Trophoblast cell (in vitro differentiated cells and primary cell): ENCODE results near the gene DIS3L2.

Source experiments
- DNase-seq, 2 donors: peaks; one replicate each; pipeline ENCODE4 v3.0.0-alpha.2; 2016
- H2AFZ ChIP-seq: 2 replicates; pipeline ENCODE4 v1.6.1; 2013; ENCODE audit warnings: low read length, moderate library complexity, mild to moderate bottlenecking; ENCODE audit not compliant: insufficient read depth, poor library complexity
- H2AK5ac ChIP-seq: 2 replicates; pipeline ENCODE4 v1.6.1; 2013; ENCODE audit warnings: mild to moderate bottlenecking, low read length
- H2BK120ac ChIP-seq: 2 replicates; pipeline ENCODE4 v1.6.1; 2013; ENCODE audit warnings: low read length, mild to moderate bottlenecking, moderate library complexity; ENCODE audit not compliant: insufficient read depth, poor library complexity
- H2BK12ac ChIP-seq: 2 replicates; pipeline ENCODE4 v1.6.1; 2013; ENCODE audit warnings: mild to moderate bottlenecking, low read length, moderate library complexity
- H2BK5ac ChIP-seq: 2 replicates; pipeline ENCODE4 v1.6.1; 2013; ENCODE audit warnings: low read length, low read depth, moderate library complexity, mild to moderate bottlenecking; ENCODE audit not compliant: poor library complexity
- H3K14ac ChIP-seq: 2 replicates; pipeline ENCODE4 v1.6.1; 2013; ENCODE audit warnings: mild to moderate bottlenecking, low read length
- H3K18ac ChIP-seq: 2 replicates; pipeline ENCODE4 v1.6.1; 2013; ENCODE audit warnings: mild to moderate bottlenecking, low read length
- H3K23ac ChIP-seq: 2 replicates; pipeline ENCODE4 v1.6.1; 2013; ENCODE audit warnings: low read length
- H3K27ac ChIP-seq: 2 replicates; pipeline ENCODE4 v1.5.1; 2013; ENCODE audit warnings: low read depth, mild to moderate bottlenecking, inconsistent platforms, low read length, moderate library complexity
- H3K27me3 ChIP-seq: 2 replicates; pipeline ENCODE4 v1.6.1; 2013; ENCODE audit warnings: inconsistent platforms, mild to moderate bottlenecking, low read length, moderate library complexity; ENCODE audit not compliant: insufficient read depth
- H3K36me3 ChIP-seq, 2 experiments: 1 replicate in 1 of 2; 2 replicates in 1 of 2; pipeline ENCODE4 v1.6.1; 2013; ENCODE audit warnings: low read length in 2 of 2, mild to moderate bottlenecking in 2 of 2, moderate library complexity in 1 of 2; ENCODE audit not compliant: insufficient read depth in 2 of 2, control insufficient read depth in 1 of 2
- H3K4ac ChIP-seq: 2 replicates; pipeline ENCODE4 v1.6.1; 2013; ENCODE audit warnings: low read depth, mild to moderate bottlenecking, low read length, moderate library complexity
- H3K4me1 ChIP-seq, 2 experiments: 1 replicate in 1 of 2; 2 replicates in 1 of 2; pipeline ENCODE4 v1.6.1; 2013; ENCODE audit warnings: low read length in 2 of 2, mild to moderate bottlenecking in 2 of 2, moderate library complexity in 1 of 2; ENCODE audit not compliant: insufficient read depth in 2 of 2, control insufficient read depth in 1 of 2
- H3K4me2 ChIP-seq: 2 replicates; pipeline ENCODE4 v1.6.1; 2013; ENCODE audit warnings: inconsistent platforms, mild to moderate bottlenecking, low read length, moderate library complexity
- H3K4me3 ChIP-seq: 2 replicates; pipeline ENCODE4 v1.5.1; 2013; ENCODE audit warnings: mild to moderate bottlenecking, low read depth, low read length, inconsistent platforms
- H3K79me1 ChIP-seq: one replicate; pipeline ENCODE4 v1.6.1; 2013; ENCODE audit warnings: low read length
- H3K79me2 ChIP-seq: 2 replicates; pipeline ENCODE4 v1.6.1; 2013; ENCODE audit warnings: low read length, mild to moderate bottlenecking; ENCODE audit not compliant: control insufficient read depth, insufficient read depth, poor library complexity
- H3K9ac ChIP-seq: 2 replicates; pipeline ENCODE4 v1.6.1; 2013; ENCODE audit warnings: mild to moderate bottlenecking, low read length
- H3K9me3 ChIP-seq: 2 replicates; pipeline ENCODE4 v1.6.1; 2013; ENCODE audit warnings: low read depth, mild to moderate bottlenecking, control low read depth, inconsistent platforms, low read length; ENCODE audit not compliant: insufficient read depth
- H4K12ac ChIP-seq: 2 replicates; pipeline ENCODE4 v1.6.1; 2013; ENCODE audit warnings: low read depth, mild to moderate bottlenecking, low read length, moderate library complexity
- H4K8ac ChIP-seq: 2 replicates; pipeline ENCODE4 v1.6.1; 2013; ENCODE audit warnings: low read depth, mild to moderate bottlenecking, low read length, moderate library complexity
- H4K91ac ChIP-seq: one replicate; pipeline ENCODE4 v1.6.1; 2013; ENCODE audit warnings: low read depth, mild to moderate bottlenecking, low read length, moderate library complexity
- WGBS: extraction: QIAGEN DNeasy Blood & Tissue Kit; methylation state at CpG from one replicate; pipeline ENCODE4 v1.1.7; 2013; ENCODE audit warnings: missing lambda C conversion rate; ENCODE audit not compliant: insufficient read length, insufficient coverage; ENCODE audit errors: extremely low coverage; 5-methylcytosine and 5-hydroxymethylcytosine counted together

The DIS3L2 gene

DNA sequence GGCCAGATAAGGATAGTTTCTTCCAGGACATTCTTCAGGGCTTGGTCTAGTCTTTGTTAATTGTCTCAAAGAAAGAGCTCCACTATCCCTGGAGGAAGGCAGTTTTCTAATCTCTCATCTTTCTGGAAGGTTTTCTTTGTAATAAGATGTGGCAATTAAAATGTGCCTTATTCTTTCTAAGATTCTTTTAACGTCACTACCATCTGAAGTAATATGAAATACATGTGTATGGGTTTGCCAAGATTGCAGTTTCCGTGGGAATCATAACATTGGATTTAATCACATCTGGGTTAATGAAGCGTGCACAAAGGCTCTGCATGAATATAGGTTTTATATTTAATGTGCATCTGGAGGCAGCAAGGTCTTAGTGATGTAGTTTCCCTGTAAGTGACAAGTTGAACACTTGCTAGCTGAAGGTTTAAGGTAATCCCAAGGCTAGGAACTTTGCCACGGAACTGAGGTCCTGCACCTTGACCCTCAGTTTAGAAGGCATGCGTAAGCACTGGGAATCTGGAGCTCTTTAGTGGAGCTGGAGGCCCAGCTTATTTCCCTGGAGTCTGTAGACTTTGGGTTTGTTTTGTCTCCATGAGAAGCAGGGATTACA is 25.7 kb downstream of the DIS3L2 start:
- Histone ChIP-seq H2AK5ac (no peak overlapping the region), H3K27me3 (no peaks in the 10 kb centered on the region), H2BK12ac (no peak overlapping the region), H4K91ac (no peak overlapping the region), H3K23ac (no peak overlapping the region), H3K79me1 (no peaks in the 10 kb centered on the region), H4K12ac (no peak overlapping the region), H3K4ac (no peak overlapping the region), H3K36me3 (no peaks in the 10 kb centered on the region), H2AFZ (no peak overlapping the region), H3K4me1 (peaks cover 3 to 8% of the 10 kb centered on the region in 2 experiments), H3K79me2 (no peaks in the 10 kb centered on the region), H3K18ac (no peak overlapping the region), H3K9ac (no peak overlapping the region), H3K9me3 (no peaks in the 10 kb centered on the region), H3K4me3 (no peak overlapping the region), H3K27ac (no peak overlapping the region), H4K8ac (no peak overlapping the region), H3K14ac (no peak overlapping the region), H2BK120ac (no peak overlapping the region), H2BK5ac (no peak overlapping the region), H3K4me2 (no peak overlapping the region)
- no peak for DNase-seq
- WGBS: no CpG with 5 or more reads among the region's 5 CpGs

DNA sequence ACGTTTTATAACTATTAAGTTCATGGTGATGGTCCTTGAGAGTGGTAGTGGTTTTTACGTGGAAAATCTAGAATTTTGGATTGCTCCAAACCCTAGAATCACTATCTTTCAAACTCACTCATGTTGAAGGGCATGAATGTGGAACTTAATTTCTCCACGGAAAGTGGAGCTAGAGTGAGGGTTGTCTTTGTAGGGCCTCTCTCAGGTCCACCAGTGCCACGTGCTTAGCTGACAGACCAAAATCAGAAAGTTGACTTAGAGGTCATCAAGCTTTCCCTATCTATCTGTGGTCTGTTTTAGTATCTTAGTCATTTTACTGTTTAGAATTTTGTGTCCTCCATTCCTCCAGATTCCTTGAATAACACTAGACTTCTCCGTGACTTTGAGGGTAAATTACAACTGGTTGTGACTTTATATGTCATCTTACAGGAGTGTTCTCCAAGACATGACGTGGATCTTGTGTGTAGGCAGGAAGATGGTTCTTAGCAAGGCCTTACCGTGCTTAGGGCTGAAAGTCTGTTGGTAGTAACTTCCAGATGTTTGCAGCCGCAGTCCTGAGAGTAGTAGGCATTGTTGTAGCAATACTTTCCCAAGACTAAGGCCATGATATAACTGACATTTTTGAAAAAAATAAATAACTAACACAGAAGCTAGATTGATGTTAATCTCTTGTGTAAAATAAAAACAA is 26.8 kb downstream of the DIS3L2 start:
- Histone ChIP-seq H3K79me2 (no peaks in the 10 kb centered on the region), H3K4me1 (peaks cover 3 to 8% of the 10 kb centered on the region in 2 experiments), H2BK5ac (no peak overlapping the region), H3K27ac (no peak overlapping the region), H3K23ac (no peak overlapping the region), H3K4me3 (no peak overlapping the region), H4K12ac (no peak overlapping the region), H2BK120ac (no peak overlapping the region), H3K27me3 (no peaks in the 10 kb centered on the region), H3K4ac (no peak overlapping the region), H3K9me3 (no peaks in the 10 kb centered on the region), H4K8ac (no peak overlapping the region), H2BK12ac (no peak overlapping the region), H3K18ac (no peak overlapping the region), H3K79me1 (no peaks in the 10 kb centered on the region), H2AK5ac (no peak overlapping the region), H3K9ac (no peak overlapping the region), H3K36me3 (peaks cover 0 to 3% of the 10 kb centered on the region in 2 experiments), H4K91ac (no peak overlapping the region), H3K14ac (no peak overlapping the region), H3K4me2 (no peak overlapping the region), H2AFZ (no peak overlapping the region)
- WGBS: no CpG with 5 or more reads among the region's 8 CpGs
- DNase-seq: no peak

DNA sequence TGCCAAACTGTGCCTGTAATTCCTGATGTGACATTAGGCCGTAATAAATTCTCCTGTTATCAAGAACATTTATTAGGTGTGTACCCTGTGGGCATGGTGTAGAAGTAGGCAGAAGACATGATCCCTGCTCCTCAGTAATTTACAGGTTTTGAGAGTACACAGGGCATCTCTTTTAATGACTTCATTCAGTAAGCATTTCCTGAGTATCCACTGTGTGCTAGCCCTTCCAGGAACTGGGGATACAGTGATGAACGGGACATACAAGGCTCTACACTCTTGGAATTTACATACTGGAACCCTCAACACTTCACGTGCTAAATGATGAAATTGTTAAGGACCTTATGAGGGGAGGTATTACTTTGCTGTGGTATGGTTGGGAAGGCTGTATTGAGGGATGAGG is 30.2 kb downstream of the DIS3L2 start:
- WGBS: no CpG with 5 or more reads among the region's 3 CpGs
- no peaks in the 10 kb centered on the region for H3K79me2 ChIP-seq
- no peaks in the 10 kb centered on the region for H3K9me3 ChIP-seq
- no peak overlapping the region for H3K23ac ChIP-seq
- peaks cover 3 to 5% of the 10 kb centered on the region in 2 experiments for H3K4me1 ChIP-seq
- no peak overlapping the region for H2AK5ac ChIP-seq
- no peak for DNase-seq
- H3K36me3 ChIP-seq: peaks cover 0 to 3% of the 10 kb centered on the region in 2 experiments
- H4K12ac ChIP-seq: no peak overlapping the region
- H3K18ac ChIP-seq: no peak overlapping the region
- no peak overlapping the region for H3K4me3 ChIP-seq
- no peak overlapping the region for H3K27ac ChIP-seq
- no peak overlapping the region for H2BK120ac ChIP-seq
- no peak overlapping the region for H4K8ac ChIP-seq
- H3K27me3 ChIP-seq: no peaks in the 10 kb centered on the region
- H4K91ac ChIP-seq: no peak overlapping the region
- no peak overlapping the region for H2AFZ ChIP-seq
- H2BK5ac ChIP-seq: no peak overlapping the region
- H3K4me2 ChIP-seq: no peak overlapping the region
- no peak overlapping the region for H2BK12ac ChIP-seq
- no peak overlapping the region for H3K9ac ChIP-seq
- H3K79me1 ChIP-seq: no peaks in the 10 kb centered on the region
- no peak overlapping the region for H3K14ac ChIP-seq
- no peak overlapping the region for H3K4ac ChIP-seq

DNA sequence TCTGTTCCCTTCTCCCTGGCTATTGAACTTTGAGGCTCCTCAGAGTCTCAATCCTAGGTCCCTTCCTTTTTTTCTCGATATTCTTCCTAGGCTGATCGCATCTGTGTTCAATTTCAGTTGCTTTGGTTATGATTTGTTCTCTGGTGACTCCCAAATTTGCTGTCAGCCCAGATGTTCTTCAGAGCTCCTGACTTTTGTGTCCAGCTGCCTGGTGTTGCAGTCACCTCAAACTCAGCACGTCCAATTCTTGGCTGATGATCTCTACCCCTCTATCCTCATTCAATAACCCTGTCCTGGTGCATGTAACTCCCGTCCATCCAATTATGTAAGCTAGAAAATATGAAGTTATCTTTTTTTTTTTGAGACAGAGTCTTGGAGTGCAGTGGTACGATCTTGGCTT is 31.4 kb downstream of the DIS3L2 start:
- H2BK12ac ChIP-seq: no peak overlapping the region
- no peak overlapping the region for H2AFZ ChIP-seq
- no peak for DNase-seq
- H3K9ac ChIP-seq: no peak overlapping the region
- H3K79me1 ChIP-seq: no peaks in the 10 kb centered on the region
- H2BK5ac ChIP-seq: no peak overlapping the region
- peak overlapping the region; percentile 59 for H3K18ac ChIP-seq
- H3K27ac ChIP-seq: no peak overlapping the region
- no peak overlapping the region for H3K4me3 ChIP-seq
- no peaks in the 10 kb centered on the region for H3K79me2 ChIP-seq
- H3K36me3 ChIP-seq: peaks cover 0 to 3% of the 10 kb centered on the region in 2 experiments
- no peak overlapping the region for H4K8ac ChIP-seq
- no peak overlapping the region for H4K12ac ChIP-seq
- H3K4me2 ChIP-seq: no peak overlapping the region
- peaks cover 3 to 5% of the 10 kb centered on the region in 2 experiments for H3K4me1 ChIP-seq
- H2AK5ac ChIP-seq: no peak overlapping the region
- H3K4ac ChIP-seq: no peak overlapping the region
- no peaks in the 10 kb centered on the region for H3K27me3 ChIP-seq
- no peak overlapping the region for H4K91ac ChIP-seq
- no peak overlapping the region for H3K14ac ChIP-seq
- no CpG with 5 or more reads among the region's 5 CpGs for WGBS
- H3K23ac ChIP-seq: no peak overlapping the region
- H3K9me3 ChIP-seq: no peaks in the 10 kb centered on the region
- no peak overlapping the region for H2BK120ac ChIP-seq
